GM19025 (cell line): ENCODE results near the gene SLC17A7.

Experiments
- ATAC-seq: cut with Tn5 transposase; IDR thresholded peaks from one replicate; pipeline ENCODE4 v1.9.1; 2021; ENCODE audit warnings: mild to moderate bottlenecking, low read depth, moderate library complexity; ENCODE audit not compliant: unreplicated experiment

The SLC17A7 gene

GRCh38 chr19:49383599-49383998 lies 57.7 kb downstream of the SLC17A7 start:
- ATAC-seq: no peak

- no peak for ATAC-seq
Measured at GRCh38 chr19:49382639-49383038, 58.7 kb downstream of the SLC17A7 start.

GRCh38 chr19:49380391-49380790 lies 60.9 kb downstream of the SLC17A7 start:
- no peak for ATAC-seq
